GM23338 (cell line): ENCODE data around the gene FANCC. TPM values are rescaled to one million over a fixed set of nuclear protein-coding genes. Genes with fewer than 3 reads are reported as not detected.

Experiments used
- ATAC-seq: fragments of 200-7000 bp; cut with Tn5 transposase; 3 replicates; pipeline ENCODE4 v1.9.1; 2020
- DNase-seq: peaks from one replicate; pipeline ENCODE4 v3.0.0-alpha.2; 2015; ENCODE audit warnings: low spot score
- H2AFZ ChIP-seq: fragments of 200-600 bp; sonication (generic); 2 replicates; pipeline ENCODE4 v1.8.0; 2016; ENCODE audit warnings: antibody characterized with exemption, mild to moderate bottlenecking, moderate library complexity
- H3F3A ChIP-seq: fragments of 200-600 bp; sonication (generic); replicated peaks from 2 replicates; pipeline ENCODE4 v1.8.0; 2017; ENCODE audit warnings: antibody characterized with exemption, mixed run types, low read depth
- H3K27ac ChIP-seq: fragments of 200-600 bp; sonication (generic); 2 replicates; pipeline ENCODE4 v1.6.1; 2016; ENCODE audit warnings: low read depth
- H3K27me3 ChIP-seq: fragments of 200-600 bp; sonication (generic); 2 replicates; pipeline ENCODE4 v1.8.0; 2016; ENCODE audit warnings: mild to moderate bottlenecking, mixed run types, moderate library complexity; ENCODE audit not compliant: insufficient read depth
- H3K36me3 ChIP-seq: fragments of 200-600 bp; sonication (generic); 2 replicates; pipeline ENCODE4 v1.8.0; 2016; ENCODE audit warnings: mild to moderate bottlenecking; ENCODE audit not compliant: insufficient read depth
- H3K4me1 ChIP-seq: fragments of 200-600 bp; sonication (generic); 2 replicates; pipeline ENCODE4 v1.8.0; 2016; ENCODE audit warnings: mild to moderate bottlenecking, moderate library complexity; ENCODE audit not compliant: insufficient read depth
- H3K4me2 ChIP-seq: fragments of 200-600 bp; sonication (generic); 2 replicates; pipeline ENCODE4 v1.7.1; 2017; ENCODE audit warnings: mixed run types
- H3K4me3 ChIP-seq: fragments of 200-600 bp; sonication (generic); 2 replicates; pipeline ENCODE4 v1.6.1; 2016; ENCODE audit warnings: mixed run types
- H3K79me2 ChIP-seq: fragments of 200-600 bp; sonication (generic); replicated peaks from 2 replicates; pipeline ENCODE4 v1.8.0; 2017; ENCODE audit warnings: mild to moderate bottlenecking; ENCODE audit not compliant: insufficient read depth
- H3K9me2 ChIP-seq: fragments of 200-600 bp; sonication (generic); 2 replicates; pipeline ENCODE4 v1.8.0; 2017; ENCODE audit not compliant: insufficient read depth
- H4K20me1 ChIP-seq: fragments of 200-600 bp; sonication (generic); replicated peaks from 2 replicates; pipeline ENCODE4 v1.8.0; 2017; ENCODE audit warnings: mild to moderate bottlenecking; ENCODE audit not compliant: insufficient read depth
- H3K27ac Mint-ChIP-seq: 2 replicates; pipeline ENCODE4 v1.8.0; 2020; ENCODE audit warnings: inconsistent platforms, mild to moderate bottlenecking, moderate library complexity, mixed read lengths
- H3K27me3 Mint-ChIP-seq: 3 replicates; pipeline ENCODE4 v1.8.0; 2022; ENCODE audit warnings: low read depth, mild to moderate bottlenecking, moderate library complexity, mixed read lengths, inconsistent platforms; ENCODE audit not compliant: insufficient read depth, poor library complexity
- H3K36me3 Mint-ChIP-seq: 3 replicates; pipeline ENCODE4 v1.8.0; 2021; ENCODE audit warnings: low read depth, mild to moderate bottlenecking, inconsistent platforms, moderate library complexity, mixed read lengths
- H3K4me1 Mint-ChIP-seq: 3 replicates; pipeline ENCODE4 v1.8.0; 2020; ENCODE audit warnings: mild to moderate bottlenecking, inconsistent platforms, mixed read lengths
- H3K4me3 Mint-ChIP-seq: 3 replicates; pipeline ENCODE4 v1.8.0; 2021; ENCODE audit warnings: moderate library complexity, mild to moderate bottlenecking, inconsistent platforms, mixed read lengths
- H3K9me3 Mint-ChIP-seq: 3 replicates; pipeline ENCODE4 v1.8.0; 2020; ENCODE audit warnings: moderate library complexity, mild to moderate bottlenecking, inconsistent platforms, mixed read lengths
- CREB1 ChIP-seq: fragments of 250-450 bp; sonication (Bioruptor Pico); IDR thresholded peaks from 2 replicates; pipeline ENCODE4 v1.5.0; 2020; ENCODE audit warnings: low read depth, mild to moderate bottlenecking, moderate library complexity
- ETS1 ChIP-seq: IDR thresholded peaks from 2 replicates; pipeline ENCODE4 v1.6.1; 2016; ENCODE audit warnings: antibody characterized with exemption
- EZH2 ChIP-seq: fragments of 200-600 bp; sonication (generic); IDR thresholded peaks from one replicate; pipeline ENCODE4 v1.8.0; 2017; ENCODE audit warnings: antibody characterized with exemption, mild to moderate bottlenecking, low read depth; ENCODE audit not compliant: unreplicated experiment
- EZH2phosphoT487 ChIP-seq: fragments of 200-600 bp; sonication (generic); IDR thresholded peaks from one replicate; pipeline ENCODE4 v1.8.1; 2018; ENCODE audit warnings: antibody characterized with exemption; ENCODE audit not compliant: unreplicated experiment
- JUNB ChIP-seq: IDR thresholded peaks from one replicate; pipeline ENCODE4 v1.6.1; 2016; ENCODE audit warnings: antibody characterized with exemption; ENCODE audit not compliant: unreplicated experiment
- NANOG ChIP-seq: IDR thresholded peaks from 2 replicates; pipeline ENCODE4 v1.6.1; 2016; ENCODE audit warnings: antibody characterized with exemption, borderline replicate concordance
- POLR2AphosphoS5 ChIP-seq: IDR thresholded peaks from 2 replicates; pipeline ENCODE4 v1.6.1; 2016; ENCODE audit warnings: antibody characterized with exemption, low read depth
- REST ChIP-seq: IDR thresholded peaks from one replicate; pipeline ENCODE4 v1.6.1; 2018; ENCODE audit warnings: antibody characterized with exemption; ENCODE audit not compliant: unreplicated experiment
- ZNF114 ChIP-seq: fragments of 250-450 bp; sonication (Bioruptor Pico); IDR thresholded peaks from 2 replicates; pipeline ENCODE4 v1.5.0; 2020; ENCODE audit warnings: mild to moderate bottlenecking, moderate library complexity
- ZNF331 ChIP-seq: fragments of 250-450 bp; sonication (Bioruptor Pico); IDR thresholded peaks from 2 replicates; pipeline ENCODE4 v1.5.0; 2020; ENCODE audit warnings: low read depth, mild to moderate bottlenecking, moderate library complexity
- long read RNA-seq: library from polyadenylated mRNA; unstranded; transcript quantifications from one replicate; pipeline ENCODE4 v2.0.0, GENCODE V29; 2020; ENCODE audit not compliant: unreplicated experiment
- polyA plus RNA-seq: library from polyadenylated mRNA; unstranded; fragments of >200 nt; fragmentation: Nextera tagmentation; extraction: Ambion mirVana; gene quantifications from 2 replicates; pipeline ENCODE4 v1.2.1, GENCODE V29; 2016
- total RNA-seq: library from RNA; depleted of rRNA; stranded (reverse); fragments of >200 nt; shearing (Covaris generic); gene quantifications from 2 replicates; pipeline ENCODE4 v1.2.3, GENCODE V29; 2014; rRNA removed

The FANCC gene
- total RNA-seq (12.9 and 18.1 TPM in 2 replicates), polyA plus RNA-seq (7.1 and 7.8 TPM in 2 replicates)
- long read RNA-seq, partial matches to known transcripts = 1 of 6 reads
- long read RNA-seq, other reads (novel, unspliced or antisense) = 4 of 6 reads

- H3K36me3 Mint-ChIP-seq = no peaks in the 10 kb centered on the region
- peaks cover 28% of the 10 kb centered on the region for H3K4me1 Mint-ChIP-seq
- TF ChIP-seq CREB1 (CRISPR knock-in tag) (peak; percentile 73), REST (no peak), ETS1 (0 out of 2 replicates have a peak, but pooled peaks have one; percentile 24), POLR2AphosphoS5 (peak; percentile 82), EZH2phosphoT487 (no peak)
Measured at GRCh38 chr9:95317119-95317892, at the start of gene FANCC. TSS of gene FANCC (minus strand) at chr9:95317709. CDS start at chr9:95249291, 68,418 bp downstream.

GRCh38 chr9:95366731-95367325 is 49.3 kb upstream of the FANCC start:
- DNase-seq (peak; percentile 52), ATAC-seq (peak; percentile 85)
- H3K4me3 ChIP-seq = no peak overlapping the region
- no peaks in the 10 kb centered on the region for H3K9me2 ChIP-seq
- H3K27ac Mint-ChIP-seq = no peak overlapping the region
- H3K4me1 Mint-ChIP-seq = peaks cover 25% of the 10 kb centered on the region
- no peaks in the 10 kb centered on the region for H4K20me1 ChIP-seq
- H3K27me3 Mint-ChIP-seq = peaks cover 3% of the 10 kb centered on the region
- H3K4me2 ChIP-seq = no peak overlapping the region
- peaks cover 5% of the 10 kb centered on the region; the same call in 2 of the 3 replicates for H3K36me3 Mint-ChIP-seq
- H3K4me1 ChIP-seq = 0 out of 2 replicates have a peak, but pooled peaks cover 6% of the 10 kb centered on the region
- H3K79me2 ChIP-seq = no peaks in the 10 kb centered on the region
- no peaks in the 10 kb centered on the region for H3K36me3 ChIP-seq
- H3K9me3 Mint-ChIP-seq = peaks cover 5% of the 10 kb centered on the region; the same call in 2 of the 3 replicates
- H3K27ac ChIP-seq = no peak overlapping the region
- H3F3A ChIP-seq = no peaks in the 10 kb centered on the region
- H2AFZ ChIP-seq = no peak overlapping the region
- H3K27me3 ChIP-seq = no peaks in the 10 kb centered on the region
- H3K4me3 Mint-ChIP-seq = no peak overlapping the region
- TF ChIP-seq ETS1 = no peak
- TF ChIP-seq EZH2 = no peak
- no peak for TF ChIP-seq EZH2phosphoT487
- no peak for TF ChIP-seq NANOG
- TF ChIP-seq JUNB = no peak
- no peak for TF ChIP-seq CREB1 (CRISPR knock-in tag)
- TF ChIP-seq REST = no peak
- TF ChIP-seq POLR2AphosphoS5 = no peak
- no peak for TF ChIP-seq ZNF331
- TF ChIP-seq ZNF114 (CRISPR knock-in tag) = no peak

More at GRCh38 chr9:95317119-95317892, at the start of gene FANCC:
- Mint-ChIP-seq H3K27me3 (peaks cover 5% of the 10 kb centered on the region), H3K27ac (peak within 1 kb of the TSS; percentile 98), H3K9me3 (no peaks in the 10 kb centered on the region), H3K4me3 (peak within 1 kb of the TSS; percentile 86)
- Histone ChIP-seq H3K4me3 (peak within 1 kb of the TSS; percentile 60), H3K27me3 (no peaks in the 10 kb centered on the region), H2AFZ (peak within 1 kb of the TSS; percentile 90; the same call in 1 of the 2 replicates), H3K27ac (peak within 1 kb of the TSS; percentile 99), H4K20me1 (no peaks in the 10 kb centered on the region), H3K36me3 (no peaks in the 10 kb centered on the region), H3K4me2 (peak within 1 kb of the TSS; percentile 74), H3K79me2 (peaks cover 24% of the 10 kb centered on the region), H3F3A (0 out of 2 replicates have a peak, but pooled peaks cover 4% of the 10 kb centered on the region), H3K9me2 (no peaks in the 10 kb centered on the region), H3K4me1 (peaks cover 9% of the 10 kb centered on the region)
- ATAC-seq (peak; percentile 86), DNase-seq (peak; percentile 97)
